Measurements from ENCODE around the gene ZNHIT1.
A peak's percentile ranks its signal among the peaks of the same experiment; 100 is the strongest.

The ZNHIT1 gene

GRCh38 chr7:101216001-101216859 is 1.7 kb upstream of the ZNHIT1 start:
- no peak for TF ChIP-seq CTCF (IDR thresholded peaks at IDR 0.05; ENCODE audit: low read depth, low read length)
- H3K27me3 ChIP-seq (ENCODE audit: insufficient read depth, low read depth, severe bottlenecking): no peaks in the 10 kb centered on the region
- peaks cover 26% of the 10 kb centered on the region for H3K36me3 ChIP-seq
- H3K27ac ChIP-seq: peak overlapping the region; percentile 85
- H3K9me3 ChIP-seq (ENCODE audit: severe bottlenecking): no peaks in the 10 kb centered on the region
- DNase-seq: no peak
- peak overlapping the region; percentile 96 for H3K4me3 ChIP-seq (ENCODE audit: low read depth, low read length)

GRCh38 chr7:101216860-101217387 is 1.0 kb upstream of the ZNHIT1 start:
- H3K36me3 ChIP-seq: peaks cover 19% of the 10 kb centered on the region
- H3K9me3 ChIP-seq (ENCODE audit: severe bottlenecking): no peaks in the 10 kb centered on the region
- peak overlapping the region; percentile 85 for H3K27ac ChIP-seq
- no peak for TF ChIP-seq CTCF (IDR thresholded peaks at IDR 0.05; ENCODE audit: low read depth, low read length)
- H3K4me3 ChIP-seq (ENCODE audit: low read depth, low read length): peak overlapping the region; percentile 96
- no peak for DNase-seq
- H3K27me3 ChIP-seq (ENCODE audit: insufficient read depth, low read depth, severe bottlenecking): no peaks in the 10 kb centered on the region

GRCh38 chr7:101218236-101219125 is 516 bp downstream of the ZNHIT1 start:
- Histone ChIP-seq H3K36me3 (peaks cover 32% of the 10 kb centered on the region), H3K4me3 (ENCODE audit: low read depth, low read length) (peak overlapping the region; percentile 96), H3K27ac (peak overlapping the region; percentile 31), H3K9me3 (ENCODE audit: severe bottlenecking) (no peaks in the 10 kb centered on the region), H3K27me3 (ENCODE audit: insufficient read depth, low read depth, severe bottlenecking) (no peaks in the 10 kb centered on the region)
- DNase-seq: no peak
- no peak for TF ChIP-seq CTCF (IDR thresholded peaks at IDR 0.05; ENCODE audit: low read depth, low read length)

- H3K36me3 ChIP-seq: peaks cover 31% of the 10 kb centered on the region
- no peak overlapping the region for H3K27ac ChIP-seq
- TF ChIP-seq CTCF (IDR thresholded peaks at IDR 0.05; ENCODE audit: low read depth, low read length): no peak
These were observed 2.3 kb downstream of the ZNHIT1 start for GRCh38 chr7:101220295-101220694.

GRCh38 chr7:101222275-101222830 is 4.4 kb downstream of the ZNHIT1 start:
- no peak overlapping the region for H3K4me3 ChIP-seq (ENCODE audit: low read depth, low read length)
- TF ChIP-seq CTCF (IDR thresholded peaks at IDR 0.05; ENCODE audit: low read depth, low read length): no peak
- no peaks in the 10 kb centered on the region for H3K27me3 ChIP-seq (ENCODE audit: insufficient read depth, low read depth, severe bottlenecking)
- no peak for DNase-seq
- H3K27ac ChIP-seq: no peak overlapping the region
- peaks cover 40% of the 10 kb centered on the region for H3K36me3 ChIP-seq
- no peaks in the 10 kb centered on the region for H3K9me3 ChIP-seq (ENCODE audit: severe bottlenecking)

More at GRCh38 chr7:101220295-101220694, 2.3 kb downstream of the ZNHIT1 start:
- no peaks in the 10 kb centered on the region for H3K27me3 ChIP-seq (ENCODE audit: insufficient read depth, low read depth, severe bottlenecking)
- no peak for DNase-seq
- no peak overlapping the region for H3K4me3 ChIP-seq (ENCODE audit: low read depth, low read length)
- H3K9me3 ChIP-seq (ENCODE audit: severe bottlenecking): no peaks in the 10 kb centered on the region

Measured in WERI-Rb-1 (cell line).